H9 (cell line): ENCODE measurements around the gene BLNK. TPM values are rescaled to one million over a fixed set of nuclear protein-coding genes. Genes with fewer than 3 reads are reported as not detected.

Source experiments
- DNase-seq: peaks from one replicate; pipeline ENCODE4 v3.0.0-alpha.2; 2017
- H2AFZ ChIP-seq: one replicate; pipeline ENCODE4 v1.6.1; 2013; ENCODE audit warnings: mild to moderate bottlenecking, low read length, control low read depth, moderate library complexity
- H2AK5ac ChIP-seq: 2 replicates; pipeline ENCODE4 v1.6.1; 2013; ENCODE audit warnings: low read length, control low read depth, mixed read lengths; ENCODE audit not compliant: insufficient read length
- H2BK120ac ChIP-seq: one replicate; pipeline ENCODE4 v1.6.1; 2013; ENCODE audit warnings: low read depth, mild to moderate bottlenecking, low read length, control low read depth, inconsistent platforms; ENCODE audit not compliant: poor library complexity, severe bottlenecking
- H2BK12ac ChIP-seq: 2 replicates; pipeline ENCODE4 v1.6.1; 2013; ENCODE audit warnings: low read length, control low read depth, mixed read lengths, low read depth; ENCODE audit not compliant: insufficient read length
- H2BK15ac ChIP-seq: 2 replicates; pipeline ENCODE4 v1.6.1; 2013; ENCODE audit warnings: low read depth, low read length, control low read depth
- H2BK20ac ChIP-seq: one replicate; pipeline ENCODE4 v1.6.1; 2013; ENCODE audit warnings: low read depth, mild to moderate bottlenecking, low read length, control low read depth, inconsistent platforms; ENCODE audit not compliant: poor library complexity, severe bottlenecking
- H2BK5ac ChIP-seq: 2 replicates; pipeline ENCODE4 v1.6.1; 2013; ENCODE audit warnings: low read length, control low read depth, mixed read lengths; ENCODE audit not compliant: insufficient read length
- H3K14ac ChIP-seq: 2 replicates; pipeline ENCODE4 v1.6.1; 2013; ENCODE audit warnings: low read length, control low read depth; ENCODE audit not compliant: insufficient read depth
- H3K18ac ChIP-seq: 2 replicates; pipeline ENCODE4 v1.6.1; 2013; ENCODE audit warnings: low read depth, mild to moderate bottlenecking, mixed read lengths, low read length, control low read depth; ENCODE audit not compliant: insufficient read length
- H3K23ac ChIP-seq: 2 replicates; pipeline ENCODE4 v1.6.1; 2013; ENCODE audit warnings: low read length, control low read depth, mixed read lengths, low read depth; ENCODE audit not compliant: insufficient read length
- H3K23me2 ChIP-seq: 2 replicates; pipeline ENCODE4 v1.6.1; 2013; ENCODE audit warnings: low read depth, mild to moderate bottlenecking, mixed read lengths, low read length, control low read depth; ENCODE audit not compliant: insufficient read length, poor library complexity, severe bottlenecking
- H3K27ac ChIP-seq: 2 replicates; pipeline ENCODE4 v1.5.1; 2013; ENCODE audit warnings: low read length, control low read depth, mixed read lengths, low read depth; ENCODE audit not compliant: insufficient read length
- H3K27me3 ChIP-seq: 2 replicates; pipeline ENCODE4 v1.6.1; 2013; ENCODE audit warnings: low read length, control low read depth, inconsistent platforms; ENCODE audit not compliant: insufficient read depth
- H3K4ac ChIP-seq: 2 replicates; pipeline ENCODE4 v1.6.1; 2013; ENCODE audit warnings: low read depth, mild to moderate bottlenecking, control low read depth, inconsistent platforms, low read length, moderate library complexity
- H3K4me1 ChIP-seq: 2 replicates; pipeline ENCODE4 v1.6.1; 2013; ENCODE audit warnings: low read length, control low read depth, inconsistent platforms; ENCODE audit not compliant: insufficient read depth
- H3K4me2 ChIP-seq: 2 replicates; pipeline ENCODE4 v1.6.1; 2013; ENCODE audit warnings: low read length, control low read depth, mixed read lengths; ENCODE audit not compliant: insufficient read length, insufficient read depth
- H3K56ac ChIP-seq: 2 replicates; pipeline ENCODE4 v1.6.1; 2013; ENCODE audit warnings: low read depth, mild to moderate bottlenecking, mixed read lengths, low read length, control low read depth; ENCODE audit not compliant: insufficient read length
- H3K79me1 ChIP-seq: 2 replicates; pipeline ENCODE4 v1.6.1; 2013; ENCODE audit warnings: low read depth, mild to moderate bottlenecking, moderate library complexity, low read length, control low read depth, inconsistent platforms; ENCODE audit not compliant: insufficient read depth, poor library complexity, severe bottlenecking
- H3K79me2 ChIP-seq: 2 replicates; pipeline ENCODE4 v1.6.1; 2013; ENCODE audit warnings: low read length, control low read depth, inconsistent platforms; ENCODE audit not compliant: insufficient read depth
- H3K9ac ChIP-seq: 2 replicates; pipeline ENCODE4 v1.6.1; 2013; ENCODE audit warnings: low read length, control low read depth, mixed read lengths; ENCODE audit not compliant: insufficient read length; ENCODE audit errors: extremely low read depth
- H3K9me3 ChIP-seq: one replicate; pipeline ENCODE4 v1.6.1; 2013; ENCODE audit warnings: low read depth, low read length, inconsistent platforms; ENCODE audit not compliant: control insufficient read depth
- H3T11ph ChIP-seq: one replicate; pipeline ENCODE4 v1.6.1; 2013; ENCODE audit warnings: mild to moderate bottlenecking, low read length, control low read depth, inconsistent platforms
- H4K20me1 ChIP-seq: one replicate; pipeline ENCODE4 v1.6.1; 2013; ENCODE audit not compliant: control insufficient read depth, insufficient read length, insufficient read depth
- H4K5ac ChIP-seq: 2 replicates; pipeline ENCODE4 v1.6.1; 2013; ENCODE audit warnings: low read depth, mild to moderate bottlenecking, mixed read lengths, low read length, control low read depth; ENCODE audit not compliant: insufficient read length
- H4K8ac ChIP-seq: replicated peaks from 2 replicates; pipeline ENCODE4 v1.6.1; 2013; ENCODE audit warnings: low read length, control low read depth, mixed read lengths, low read depth; ENCODE audit not compliant: insufficient read length
- H4K91ac ChIP-seq: 2 replicates; pipeline ENCODE4 v1.6.1; 2013; ENCODE audit warnings: low read depth, mild to moderate bottlenecking, moderate library complexity, mixed read lengths, low read length, control low read depth; ENCODE audit not compliant: insufficient read length
- H3K27ac Mint-ChIP-seq, 3 experiments: 2 replicates in 2 of 3; 3 replicates in 1 of 3; pipeline ENCODE4 v1.8.0; 2020 to 2021; ENCODE audit warnings: mixed read lengths in 3 of 3, mild to moderate bottlenecking in 1 of 3, moderate library complexity in 1 of 3
- H3K27me3 Mint-ChIP-seq: 2 replicates; pipeline ENCODE4 v1.8.0; 2021; ENCODE audit warnings: low read depth, mild to moderate bottlenecking, moderate library complexity, mixed read lengths
- H3K36me3 Mint-ChIP-seq, 3 experiments: 2 replicates in 2 of 3; 3 replicates in 1 of 3; pipeline ENCODE4 v1.8.0; 2020 to 2021; ENCODE audit warnings: low read depth in 3 of 3, mixed read lengths in 3 of 3; ENCODE audit not compliant: insufficient read depth in 1 of 3
- H3K4me1 Mint-ChIP-seq, 2 experiments: 2 replicates each; pipeline ENCODE4 v1.8.0; 2020; ENCODE audit warnings: mixed read lengths in 2 of 2
- H3K4me3 Mint-ChIP-seq, 2 experiments: 2 replicates in 1 of 2; 3 replicates in 1 of 2; pipeline ENCODE4 v1.8.0; 2020 to 2021; ENCODE audit warnings: mild to moderate bottlenecking in 2 of 2, mixed read lengths in 2 of 2, moderate library complexity in 1 of 2
- H3K9me3 Mint-ChIP-seq, 2 experiments: 2 replicates in 1 of 2; 3 replicates in 1 of 2; pipeline ENCODE4 v1.8.0; 2020; ENCODE audit warnings: mild to moderate bottlenecking in 2 of 2, mixed read lengths in 2 of 2, moderate library complexity in 1 of 2
- WGBS: extraction: QIAGEN DNeasy Blood & Tissue Kit; methylation state at CpG from one replicate; pipeline ENCODE4 v1.1.7; 2013; ENCODE audit warnings: missing lambda C conversion rate, low lambda C conversion rate, mixed read lengths; ENCODE audit not compliant: insufficient read length; ENCODE audit errors: extremely low coverage; 5-methylcytosine and 5-hydroxymethylcytosine counted together
- total RNA-seq: library from RNA; stranded (reverse); gene quantifications from 2 replicates; pipeline ENCODE4 v1.2.1, GENCODE V29; 2021
- TF ChIP-seq, protein P1 (sequence below): fragments of 200-600 bp; sonication (generic); conservative IDR thresholded peaks from 3 replicates; pipeline ENCODE4 v1.8.0; 2021; ENCODE audit warnings: antibody characterized with exemption, mild to moderate bottlenecking

The BLNK gene
- total RNA-seq, 1 experiment from 2014 or later: not detected

GRCh38 chr10:96222441-96222840, 48.9 kb downstream of the BLNK start:
- H3K27me3 Mint-ChIP-seq: no peaks in the 10 kb centered on the region; the same call in 1 of the 2 replicates
- no peak overlapping the region for H3K14ac ChIP-seq
- no peaks in the 10 kb centered on the region for H3K23me2 ChIP-seq
- H3K4me1 Mint-ChIP-seq: peaks cover 41 to 42% of the 10 kb centered on the region in 2 experiments
- H3K23ac ChIP-seq: no peak overlapping the region
- no peak overlapping the region for H2BK5ac ChIP-seq
- H3K4me2 ChIP-seq: no peak overlapping the region
- no peak overlapping the region for H3T11ph ChIP-seq
- no peaks in the 10 kb centered on the region; the same call in 1 of the 2 replicates for H3K27me3 ChIP-seq
- DNase-seq: peak; percentile 65
- no peaks in the 10 kb centered on the region for H3K9me3 ChIP-seq
- H2AK5ac ChIP-seq: no peak overlapping the region
- H4K5ac ChIP-seq: no peak overlapping the region
- peaks cover 9% of the 10 kb centered on the region; the same call in 1 of the 2 replicates for H3K4me1 ChIP-seq
- no peaks in the 10 kb centered on the region for H3K9me3 Mint-ChIP-seq
- H2AFZ ChIP-seq: no peak overlapping the region
- no peak overlapping the region for H3K56ac ChIP-seq
- H3K4me3 Mint-ChIP-seq: peak overlapping the region in 1 of 2 experiments; percentile 1; a peak in 2 of 5 replicates
- H4K8ac ChIP-seq: no peak overlapping the region
- H3K18ac ChIP-seq: no peak overlapping the region
- no CpG with 5 or more reads among the region's 3 CpGs for WGBS
- peak overlapping the region in 1 of 3 experiments; percentile 11; a peak in 2 of 7 replicates for H3K27ac Mint-ChIP-seq
- no peak overlapping the region for H2BK12ac ChIP-seq
- H4K91ac ChIP-seq: no peak overlapping the region
- no peak overlapping the region for H2BK20ac ChIP-seq
- H4K20me1 ChIP-seq: no peaks in the 10 kb centered on the region
- H3K4ac ChIP-seq: no peak overlapping the region
- H2BK120ac ChIP-seq: no peak overlapping the region
- H3K9ac ChIP-seq: no peak overlapping the region
- no peak overlapping the region for H2BK15ac ChIP-seq
- TF ChIP-seq, protein P1, sequence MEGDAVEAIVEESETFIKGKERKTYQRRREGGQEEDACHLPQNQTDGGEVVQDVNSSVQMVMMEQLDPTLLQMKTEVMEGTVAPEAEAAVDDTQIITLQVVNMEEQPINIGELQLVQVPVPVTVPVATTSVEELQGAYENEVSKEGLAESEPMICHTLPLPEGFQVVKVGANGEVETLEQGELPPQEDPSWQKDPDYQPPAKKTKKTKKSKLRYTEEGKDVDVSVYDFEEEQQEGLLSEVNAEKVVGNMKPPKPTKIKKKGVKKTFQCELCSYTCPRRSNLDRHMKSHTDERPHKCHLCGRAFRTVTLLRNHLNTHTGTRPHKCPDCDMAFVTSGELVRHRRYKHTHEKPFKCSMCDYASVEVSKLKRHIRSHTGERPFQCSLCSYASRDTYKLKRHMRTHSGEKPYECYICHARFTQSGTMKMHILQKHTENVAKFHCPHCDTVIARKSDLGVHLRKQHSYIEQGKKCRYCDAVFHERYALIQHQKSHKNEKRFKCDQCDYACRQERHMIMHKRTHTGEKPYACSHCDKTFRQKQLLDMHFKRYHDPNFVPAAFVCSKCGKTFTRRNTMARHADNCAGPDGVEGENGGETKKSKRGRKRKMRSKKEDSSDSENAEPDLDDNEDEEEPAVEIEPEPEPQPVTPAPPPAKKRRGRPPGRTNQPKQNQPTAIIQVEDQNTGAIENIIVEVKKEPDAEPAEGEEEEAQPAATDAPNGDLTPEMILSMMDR: peak; percentile 24; the same call in 1 of the 3 replicates
- H3K79me1 ChIP-seq: no peaks in the 10 kb centered on the region
- no peak overlapping the region for H3K27ac ChIP-seq
- H3K36me3 Mint-ChIP-seq: no peaks in the 10 kb centered on the region
- no peaks in the 10 kb centered on the region for H3K79me2 ChIP-seq
